Measurements from ENCODE around the gene EEA1. TPM values are rescaled to one million over a fixed set of nuclear protein-coding genes. Genes with fewer than 3 reads are reported as not detected.

EEA1 gene
- total RNA-seq, 2 experiments from 2014 or later = 15.6 to 17.6 TPM

Other genes with a start within 250 kb of the EEA1 start
- not detected for gene PLEKHG7, start 226.3 kb downstream of the EEA1 start, total RNA-seq

All from activated naive CD4-positive, alpha-beta T cell treated with anti-CD3 and anti-CD28 coated beads for 36 hours (primary cell).